GM12872 (cell line): ENCODE measurements around the gene TPST1.

Experiments
- TF ChIP-seq, protein P1 (sequence below): IDR thresholded peaks from 3 replicates; pipeline ENCODE4 v1.5.1; 2011; ENCODE audit warnings: low read depth, mild to moderate bottlenecking, low read length, moderate library complexity; ENCODE audit not compliant: insufficient read depth

TPST1 gene

DNA sequence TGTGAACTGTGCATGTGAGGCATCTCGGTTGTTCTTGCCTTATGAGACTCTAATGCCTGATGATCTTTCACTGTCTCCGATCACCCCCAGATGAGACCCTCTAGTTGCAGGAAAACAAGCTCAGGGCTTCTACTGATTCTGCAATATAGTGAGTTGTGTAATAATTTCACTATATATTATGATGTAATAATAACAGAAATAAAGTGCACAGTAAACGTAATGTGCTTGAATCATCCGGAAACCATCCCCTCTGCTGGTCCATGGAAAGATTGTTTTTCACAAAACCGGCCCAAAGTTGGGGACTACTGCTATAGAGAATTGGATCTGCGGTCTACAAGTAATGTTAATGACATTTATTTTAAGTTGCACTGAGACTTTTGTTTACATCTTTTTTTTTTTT lies 126.7 kb downstream of the TPST1 start:
- TF ChIP-seq, protein P1, sequence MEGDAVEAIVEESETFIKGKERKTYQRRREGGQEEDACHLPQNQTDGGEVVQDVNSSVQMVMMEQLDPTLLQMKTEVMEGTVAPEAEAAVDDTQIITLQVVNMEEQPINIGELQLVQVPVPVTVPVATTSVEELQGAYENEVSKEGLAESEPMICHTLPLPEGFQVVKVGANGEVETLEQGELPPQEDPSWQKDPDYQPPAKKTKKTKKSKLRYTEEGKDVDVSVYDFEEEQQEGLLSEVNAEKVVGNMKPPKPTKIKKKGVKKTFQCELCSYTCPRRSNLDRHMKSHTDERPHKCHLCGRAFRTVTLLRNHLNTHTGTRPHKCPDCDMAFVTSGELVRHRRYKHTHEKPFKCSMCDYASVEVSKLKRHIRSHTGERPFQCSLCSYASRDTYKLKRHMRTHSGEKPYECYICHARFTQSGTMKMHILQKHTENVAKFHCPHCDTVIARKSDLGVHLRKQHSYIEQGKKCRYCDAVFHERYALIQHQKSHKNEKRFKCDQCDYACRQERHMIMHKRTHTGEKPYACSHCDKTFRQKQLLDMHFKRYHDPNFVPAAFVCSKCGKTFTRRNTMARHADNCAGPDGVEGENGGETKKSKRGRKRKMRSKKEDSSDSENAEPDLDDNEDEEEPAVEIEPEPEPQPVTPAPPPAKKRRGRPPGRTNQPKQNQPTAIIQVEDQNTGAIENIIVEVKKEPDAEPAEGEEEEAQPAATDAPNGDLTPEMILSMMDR = no peak

DNA sequence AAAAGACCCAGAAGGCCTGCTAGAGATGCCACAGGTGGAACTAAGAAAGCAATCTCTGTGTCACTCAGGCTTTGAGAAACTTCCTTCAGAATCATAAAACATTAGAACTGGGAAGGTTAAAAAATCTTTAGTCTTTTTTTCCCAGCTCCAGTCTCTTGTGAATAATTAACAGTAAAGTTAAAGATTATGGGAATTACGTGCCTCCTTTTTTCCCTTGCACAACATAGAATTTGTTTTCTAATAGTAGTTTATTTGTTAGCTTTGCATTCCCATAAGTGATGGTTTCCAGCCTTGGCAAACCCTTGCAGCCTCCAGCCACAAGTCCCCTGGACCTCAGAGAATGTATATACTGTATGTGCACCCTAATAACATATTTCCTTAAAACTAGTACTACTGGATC lies 128.3 kb downstream of the TPST1 start:
- TF ChIP-seq, protein P1 = no peak

DNA sequence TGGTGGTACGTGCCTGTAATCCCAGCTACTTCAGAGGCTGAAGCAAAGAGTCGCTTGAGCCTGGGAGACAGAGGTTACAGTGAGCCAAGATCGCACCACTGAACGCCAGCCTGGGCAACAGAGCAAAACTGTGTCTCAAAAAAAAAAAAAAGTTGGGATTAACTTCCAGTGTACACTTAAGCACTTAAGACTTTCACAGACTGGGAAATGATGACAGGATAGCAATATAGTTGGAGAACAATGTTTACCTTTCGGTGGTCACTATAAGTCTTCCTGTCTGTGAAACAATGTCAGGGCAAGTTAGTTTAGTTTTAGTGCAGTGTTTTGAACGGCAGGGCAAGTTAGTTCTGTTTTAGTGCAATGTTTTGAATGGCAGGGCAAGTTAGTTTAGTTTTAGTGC lies 130.2 kb downstream of the TPST1 start:
- TF ChIP-seq, protein P1 = no peak

DNA sequence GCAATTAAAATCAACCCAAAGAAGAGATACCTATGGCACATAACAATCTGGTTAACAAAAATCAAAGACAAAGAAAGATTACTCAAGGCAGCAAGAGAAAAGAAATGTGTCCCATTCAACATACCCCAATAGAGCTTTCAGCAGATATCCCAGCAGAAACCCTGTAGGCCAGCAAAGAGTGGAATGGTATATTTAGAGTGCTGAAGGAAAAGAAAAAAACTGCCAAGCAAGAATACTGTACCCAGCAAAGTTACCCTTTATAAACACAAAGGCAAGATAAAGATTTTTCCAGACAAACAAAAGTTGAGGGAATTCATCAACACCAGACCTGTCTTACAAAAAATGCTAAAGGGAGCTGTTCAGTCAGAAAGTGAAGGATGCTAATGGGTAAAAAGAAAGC lies 131.6 kb downstream of the TPST1 start:
- TF ChIP-seq, protein P1 = no peak

DNA sequence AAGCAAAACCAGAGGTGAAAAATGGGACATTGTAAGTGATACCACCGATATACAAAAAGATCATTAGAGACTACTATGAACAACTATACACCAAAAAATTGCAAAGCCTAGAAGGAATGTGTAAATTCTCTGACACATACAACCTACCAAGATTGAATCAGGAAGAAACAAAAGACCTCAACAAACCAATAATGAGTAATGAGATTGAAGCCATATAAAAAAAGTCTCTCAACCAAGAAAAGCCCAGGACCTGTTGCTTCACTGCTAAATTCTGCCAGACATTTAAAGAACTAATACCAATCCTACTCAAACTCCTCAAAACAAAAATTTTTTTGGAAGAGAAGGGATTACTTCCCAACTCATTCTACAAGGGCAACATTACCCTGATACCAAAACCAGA lies 134.0 kb downstream of the TPST1 start:
- TF ChIP-seq, protein P1 = no peak

DNA sequence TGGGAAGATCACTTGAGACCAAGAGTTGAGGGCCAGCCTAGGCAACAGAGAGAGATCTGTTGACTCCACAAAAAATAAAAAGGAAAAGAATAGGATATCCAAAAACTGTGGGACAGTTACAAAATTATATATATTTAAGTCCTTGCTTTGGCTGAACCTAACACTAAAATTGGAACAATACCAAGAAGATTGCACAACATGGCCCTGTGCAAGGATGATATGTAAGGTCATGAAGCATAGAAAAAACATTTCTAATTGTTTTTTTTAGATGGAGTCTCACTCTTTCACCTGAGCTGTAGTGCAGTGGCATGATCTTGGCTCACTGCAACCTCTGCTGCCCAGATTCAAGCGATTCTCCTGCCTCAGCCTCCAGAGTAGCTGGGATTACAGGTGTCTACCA lies 139.0 kb downstream of the TPST1 start:
- TF ChIP-seq, protein P1 = no peak

DNA sequence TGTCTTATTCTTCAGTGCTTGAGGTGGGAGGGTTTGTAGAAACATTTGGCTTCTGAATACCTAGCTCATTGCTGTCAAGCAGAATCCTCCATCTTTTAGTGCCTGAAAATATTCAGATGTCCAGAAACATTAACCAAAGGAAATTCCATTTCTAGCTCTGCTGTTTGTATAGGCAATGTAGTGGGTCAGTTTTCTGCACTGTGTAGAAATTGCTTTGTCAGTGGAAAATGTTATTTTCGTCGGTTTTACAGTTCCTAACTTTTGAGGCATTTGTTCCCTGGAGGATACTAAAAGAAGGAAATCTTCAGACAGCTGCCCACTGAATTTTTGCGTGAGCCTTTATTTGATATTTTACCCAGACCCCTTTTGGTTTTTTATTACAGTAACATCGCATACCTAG lies 143.4 kb downstream of the TPST1 start:
- TF ChIP-seq, protein P1 = no peak

DNA sequence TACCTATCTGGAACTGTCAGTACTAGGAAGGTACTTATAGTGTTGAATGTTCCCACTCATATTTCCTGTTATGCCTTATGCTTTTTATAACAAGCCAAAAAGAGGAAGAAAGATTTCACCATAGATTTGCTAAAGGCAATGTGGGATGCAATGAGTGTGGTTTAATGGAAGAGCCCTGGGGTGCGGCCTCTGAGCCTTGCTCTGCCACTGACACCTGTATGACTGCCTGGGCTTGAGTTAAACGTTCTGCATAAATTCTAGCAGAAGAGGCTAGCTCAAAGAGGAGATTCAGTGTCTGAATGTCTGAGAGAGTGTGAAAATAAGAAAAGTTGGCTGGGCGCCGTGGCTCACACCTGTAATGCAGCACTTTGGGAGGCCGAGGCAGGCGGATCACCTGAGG lies 143.8 kb downstream of the TPST1 start:
- TF ChIP-seq, protein P1 = no peak
